ENCODE measurements around the gene HOMER2. TPM values are rescaled to one million over a fixed set of nuclear protein-coding genes. Genes with fewer than 3 reads are reported as not detected.

The HOMER2 gene
- total and polyA plus RNA-seq, 2 donors (not counting 3 experiments of a cell fraction or from before 2014, with no cell fraction given): 0.60 to 0.68 TPM

GRCh38 chr15:82934100-82934880, 18.2 kb downstream of the HOMER2 start:
- Histone ChIP-seq H3K9me1 (replicated peaks; ENCODE audit: control insufficient read depth, extremely low read depth, insufficient read depth, low read length) (no peaks in the 10 kb centered on the region), H3K79me2 (ENCODE audit: control insufficient read depth, insufficient read depth, low read length) (no peaks in the 10 kb centered on the region), H3K36me3 (ENCODE audit: control insufficient read depth in 2 of 2, extremely low read depth in 1 of 2, insufficient read depth in 2 of 2, low read length in 2 of 2) (no peaks in the 10 kb centered on the region), H3K27ac (ENCODE audit: insufficient read depth, low read depth, low read length) (no peak overlapping the region), H4K20me1 (replicated peaks; ENCODE audit: control insufficient read depth, extremely low read depth, insufficient read depth, low read length) (no peaks in the 10 kb centered on the region), H3K4me2 (ENCODE audit: insufficient read depth, low read length) (no peak overlapping the region), H3K27me3 (ENCODE audit: control insufficient read depth in 2 of 2, insufficient read depth in 2 of 2, low read length in 2 of 2) (no peaks in the 10 kb centered on the region), H2AFZ (ENCODE audit: low read depth, low read length) (no peak overlapping the region), H3K4me1 (ENCODE audit: control insufficient read depth, extremely low read depth, insufficient read depth, low read length) (no peaks in the 10 kb centered on the region), H3K9ac (replicated peaks; ENCODE audit: extremely low read depth, insufficient read depth, low read length) (no peak overlapping the region), H3K9me3 (replicated peaks; ENCODE audit: control insufficient read depth, insufficient read depth, low read length) (no peaks in the 10 kb centered on the region), H3K4me3 (replicated peaks in 1 of 3; ENCODE audit: insufficient read depth in 1 of 3, low read depth in 1 of 3, low read length in 3 of 3) (no peak overlapping the region)
- DNase-seq (ENCODE audit: low read depth, low spot score) (no peak), FAIRE-seq (no peak)
- dilution Hi-C loops (cut with MboI; ENCODE audit: extremely low pct_ligation_motif_present, low sequenced_read_pairs): no loop called here
- POLR2A ChIA-PET: no interaction called here
- CTCF ChIA-PET: no interaction called here
- TF ChIP-seq FOS (IDR thresholded peaks at IDR 0.05; ENCODE audit: borderline replicate concordance, insufficient read depth, low read length): no peak
- intact Hi-C loops (cut with micrococcal nuclease): no loop called here
- BruUV-seq (replicated peaks): no TSS peak

GRCh38 chr15:82933576-82933975, 18.9 kb downstream of the HOMER2 start:
- H3K36me3 ChIP-seq (ENCODE audit: control insufficient read depth in 2 of 2, extremely low read depth in 1 of 2, insufficient read depth in 2 of 2, low read length in 2 of 2): no peaks in the 10 kb centered on the region
- DNase-seq (ENCODE audit: low read depth, low spot score): no peak
- no peaks in the 10 kb centered on the region for H3K9me1 ChIP-seq (replicated peaks; ENCODE audit: control insufficient read depth, extremely low read depth, insufficient read depth, low read length)
- no peaks in the 10 kb centered on the region for H3K79me2 ChIP-seq (ENCODE audit: control insufficient read depth, insufficient read depth, low read length)
- no peak for FAIRE-seq
- H3K9ac ChIP-seq (replicated peaks; ENCODE audit: extremely low read depth, insufficient read depth, low read length): no peak overlapping the region
- H3K4me2 ChIP-seq (ENCODE audit: insufficient read depth, low read length): no peak overlapping the region
- no peaks in the 10 kb centered on the region for H3K9me3 ChIP-seq (replicated peaks; ENCODE audit: control insufficient read depth, insufficient read depth, low read length)
- H4K20me1 ChIP-seq (replicated peaks; ENCODE audit: control insufficient read depth, extremely low read depth, insufficient read depth, low read length): no peaks in the 10 kb centered on the region
- ChIA-PET POLR2A (no interaction called here), CTCF (no interaction called here)
- intact Hi-C loops (cut with micrococcal nuclease) (no loop called here), dilution Hi-C loops (cut with MboI; ENCODE audit: extremely low pct_ligation_motif_present, low sequenced_read_pairs) (no loop called here)
- H3K27ac ChIP-seq (ENCODE audit: insufficient read depth, low read depth, low read length): no peak overlapping the region
- no peaks in the 10 kb centered on the region for H3K27me3 ChIP-seq (ENCODE audit: control insufficient read depth in 2 of 2, insufficient read depth in 2 of 2, low read length in 2 of 2)
- H3K4me3 ChIP-seq (replicated peaks in 1 of 3; ENCODE audit: insufficient read depth in 1 of 3, low read depth in 1 of 3, low read length in 3 of 3): no peak overlapping the region
- BruUV-seq (replicated peaks): no TSS peak
- no peaks in the 10 kb centered on the region for H3K4me1 ChIP-seq (ENCODE audit: control insufficient read depth, extremely low read depth, insufficient read depth, low read length)
- no peak overlapping the region for H2AFZ ChIP-seq (ENCODE audit: low read depth, low read length)
- TF ChIP-seq POLR2AphosphoS5 (IDR thresholded peaks at IDR 0.05; ENCODE audit: insufficient read depth, low read depth, low read length) (no peak), EZH2 (IDR thresholded peaks at IDR 0.05; ENCODE audit: borderline replicate concordance, low read depth, low read length, severe bottlenecking) (no peak)

All from endothelial cell of umbilical vein (primary cell).